Brain microvascular endothelial cell (primary cell): ENCODE measurements around the gene NEGR1.

ENCODE experiments used
- DNase-seq: peaks from one replicate; pipeline ENCODE4 v3.0.0-alpha.2; 2020
- H3K27ac ChIP-seq: fragments of 250-450 bp; sonication (Bioruptor Pico); 2 replicates; pipeline ENCODE4 v1.5.1; 2020; ENCODE audit warnings: mild to moderate bottlenecking, moderate library complexity
- H3K27me3 ChIP-seq: fragments of 250-450 bp; sonication (Bioruptor Pico); replicated peaks from 2 replicates; pipeline ENCODE4 v1.5.1; 2020; ENCODE audit warnings: mild to moderate bottlenecking
- H3K36me3 ChIP-seq: fragments of 250-450 bp; sonication (Bioruptor Pico); replicated peaks from 2 replicates; pipeline ENCODE4 v1.5.1; 2020; ENCODE audit warnings: mild to moderate bottlenecking
- H3K4me3 ChIP-seq: 2 replicates; pipeline ENCODE4 v1.5.1; 2011; ENCODE audit warnings: low read depth, mild to moderate bottlenecking, control low read depth, low read length, moderate library complexity
- CTCF ChIP-seq: IDR thresholded peaks from 2 replicates; pipeline ENCODE4 v1.5.1; 2011; ENCODE audit warnings: low read depth, mild to moderate bottlenecking, moderate library complexity, low read length, control low read depth, inconsistent platforms; ENCODE audit errors: missing control alignments
- in situ Hi-C: cut with HindIII; loops from 2 replicates; pipeline ENCODE4 v1.10.0; 2017; ENCODE audit warnings: low sequenced_read_pairs, low pct_ligation_motif_present

Gene NEGR1

GRCh38 chr1:71399594-71399993 lies 882.7 kb downstream of the NEGR1 start:
- in situ Hi-C loops, result no loop called here
- H3K27ac ChIP-seq, result no peak overlapping the region
- TF ChIP-seq CTCF, result no peak
- no peaks in the 10 kb centered on the region for H3K36me3 ChIP-seq
- no peak overlapping the region for H3K4me3 ChIP-seq
- H3K27me3 ChIP-seq, result no peaks in the 10 kb centered on the region
- DNase-seq, result no peak

GRCh38 chr1:71393301-71393700 lies 889.0 kb downstream of the NEGR1 start:
- Histone ChIP-seq H3K27me3 (no peaks in the 10 kb centered on the region), H3K27ac (no peak overlapping the region), H3K36me3 (no peaks in the 10 kb centered on the region), H3K4me3 (no peak overlapping the region)
- no peak for TF ChIP-seq CTCF
- in situ Hi-C loops, result no loop called here
- DNase-seq, result no peak

GRCh38 chr1:71390518-71390917 lies 891.8 kb downstream of the NEGR1 start:
- in situ Hi-C loops, result no loop called here
- Histone ChIP-seq H3K27me3 (no peaks in the 10 kb centered on the region), H3K4me3 (no peak overlapping the region), H3K27ac (no peak overlapping the region), H3K36me3 (no peaks in the 10 kb centered on the region)
- TF ChIP-seq CTCF, result no peak
- DNase-seq, result no peak

GRCh38 chr1:71377886-71378285 lies 904.5 kb downstream of the NEGR1 start:
- TF ChIP-seq CTCF, result no peak
- Histone ChIP-seq H3K4me3 (no peak overlapping the region), H3K27me3 (no peaks in the 10 kb centered on the region), H3K27ac (no peak overlapping the region), H3K36me3 (no peaks in the 10 kb centered on the region)
- in situ Hi-C loops, result no loop called here
- no peak for DNase-seq

- in situ Hi-C loops, result no loop called here
- DNase-seq, result no peak
- no peaks in the 10 kb centered on the region for H3K27me3 ChIP-seq
- no peak overlapping the region for H3K4me3 ChIP-seq
- TF ChIP-seq CTCF, result no peak
- H3K27ac ChIP-seq, result no peak overlapping the region
- H3K36me3 ChIP-seq, result no peaks in the 10 kb centered on the region
Observed at GRCh38 chr1:71372496-71372895, 909.8 kb downstream of the NEGR1 start.

DNA sequence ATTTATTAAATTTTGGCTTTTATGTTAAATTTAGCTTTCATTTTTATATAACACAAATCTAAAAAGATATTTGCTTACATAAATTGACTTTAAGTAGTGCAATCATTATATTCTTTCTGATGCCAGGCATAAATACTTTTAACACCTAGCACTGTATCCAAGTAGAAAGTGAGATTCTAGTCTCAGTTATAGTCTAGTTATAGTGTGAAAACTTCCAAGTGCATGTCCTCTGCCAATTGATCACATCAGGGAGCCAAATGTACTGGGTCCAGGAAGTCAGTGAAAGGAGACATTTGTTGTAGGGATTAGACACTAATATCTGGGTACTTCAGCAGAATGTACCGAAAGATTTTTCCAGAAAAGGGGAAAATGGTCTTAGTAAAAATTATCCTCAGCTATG lies 910.8 kb downstream of the NEGR1 start:
- no peak overlapping the region for H3K27ac ChIP-seq

More for the DNA sequence above, 910.8 kb downstream of the NEGR1 start:
- TF ChIP-seq CTCF, result no peak
- Histone ChIP-seq H3K36me3 (no peaks in the 10 kb centered on the region), H3K27me3 (no peaks in the 10 kb centered on the region), H3K4me3 (no peak overlapping the region)
- DNase-seq, result no peak
- in situ Hi-C loops, result no loop called here
